Measurements from ENCODE around the gene WDR20. TPM values are rescaled to one million over a fixed set of nuclear protein-coding genes. Genes with fewer than 3 reads are reported as not detected.

WDR20 gene
- total RNA-seq, 4 donors from 2014 or later: 27.6 to 36.7 (median 33.6) TPM

DNA sequence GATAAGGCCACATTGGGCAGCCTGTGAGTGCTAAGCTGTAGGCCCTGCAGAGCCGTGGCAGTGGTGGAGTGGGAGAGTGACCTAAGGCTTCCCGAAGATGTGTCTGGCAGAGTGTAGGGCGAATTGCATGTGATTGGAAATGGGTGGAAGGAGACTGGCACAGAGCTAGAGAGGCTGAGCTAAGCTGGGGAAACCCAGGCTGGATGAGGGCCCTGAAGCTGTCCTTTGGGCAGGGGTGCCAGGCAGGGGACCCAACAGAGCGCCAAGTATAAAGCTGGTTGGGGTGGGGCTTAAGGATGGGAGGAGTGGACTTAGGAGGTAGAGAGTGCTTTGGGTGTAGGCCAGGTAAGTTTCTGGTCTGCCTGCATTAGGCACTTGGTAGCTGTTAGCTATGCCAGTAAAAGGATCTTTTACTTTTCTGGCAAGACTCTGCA lies 47.9 kb downstream of the WDR20 start:
- Histone ChIP-seq H3K4me1 (peaks cover 0 to 20% (median 0%) of the 10 kb centered on the region in 4 donors), H3K9me3 (no peaks in the 10 kb centered on the region), H3K27me3 (no peaks in the 10 kb centered on the region), H3K27ac (no peak overlapping the region), H3K4me3 (no peak overlapping the region), H3K36me3 (no peaks in the 10 kb centered on the region)
- no peak for DNase-seq
- TF ChIP-seq, protein P1, sequence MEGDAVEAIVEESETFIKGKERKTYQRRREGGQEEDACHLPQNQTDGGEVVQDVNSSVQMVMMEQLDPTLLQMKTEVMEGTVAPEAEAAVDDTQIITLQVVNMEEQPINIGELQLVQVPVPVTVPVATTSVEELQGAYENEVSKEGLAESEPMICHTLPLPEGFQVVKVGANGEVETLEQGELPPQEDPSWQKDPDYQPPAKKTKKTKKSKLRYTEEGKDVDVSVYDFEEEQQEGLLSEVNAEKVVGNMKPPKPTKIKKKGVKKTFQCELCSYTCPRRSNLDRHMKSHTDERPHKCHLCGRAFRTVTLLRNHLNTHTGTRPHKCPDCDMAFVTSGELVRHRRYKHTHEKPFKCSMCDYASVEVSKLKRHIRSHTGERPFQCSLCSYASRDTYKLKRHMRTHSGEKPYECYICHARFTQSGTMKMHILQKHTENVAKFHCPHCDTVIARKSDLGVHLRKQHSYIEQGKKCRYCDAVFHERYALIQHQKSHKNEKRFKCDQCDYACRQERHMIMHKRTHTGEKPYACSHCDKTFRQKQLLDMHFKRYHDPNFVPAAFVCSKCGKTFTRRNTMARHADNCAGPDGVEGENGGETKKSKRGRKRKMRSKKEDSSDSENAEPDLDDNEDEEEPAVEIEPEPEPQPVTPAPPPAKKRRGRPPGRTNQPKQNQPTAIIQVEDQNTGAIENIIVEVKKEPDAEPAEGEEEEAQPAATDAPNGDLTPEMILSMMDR (IDR thresholded peaks at IDR 0.05): no peak
- no peak for TF ChIP-seq POLR2A (IDR thresholded peaks at IDR 0.05)

DNA sequence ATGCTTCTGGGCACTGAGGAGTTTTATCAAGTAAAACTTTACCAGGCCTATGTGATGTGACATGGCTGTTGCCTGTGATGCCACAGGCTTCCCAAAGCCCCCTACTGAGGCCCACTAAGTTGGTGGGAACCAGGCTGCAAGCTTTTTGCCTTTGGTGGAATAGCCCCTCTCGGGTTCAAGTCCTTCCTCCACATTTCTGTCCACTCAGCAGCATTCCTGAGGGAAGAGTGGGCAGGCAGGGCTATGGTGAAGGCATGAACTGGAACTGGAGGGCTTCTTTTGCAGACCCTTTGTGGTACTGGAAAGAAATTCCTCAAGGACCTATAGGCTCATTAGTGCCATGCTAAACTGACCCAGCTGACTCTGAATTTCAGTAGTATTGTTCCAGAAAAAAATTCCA lies 48.5 kb downstream of the WDR20 start:
- H3K27me3 ChIP-seq: no peaks in the 10 kb centered on the region
- no peak overlapping the region for H3K4me3 ChIP-seq
- peaks cover 0 to 20% (median 0%) of the 10 kb centered on the region in 4 donors for H3K4me1 ChIP-seq
- no peak for TF ChIP-seq POLR2A (IDR thresholded peaks at IDR 0.05)
- TF ChIP-seq, protein P1 (IDR thresholded peaks at IDR 0.05): no peak
- no peak overlapping the region for H3K27ac ChIP-seq
- no peaks in the 10 kb centered on the region for H3K36me3 ChIP-seq
- DNase-seq: no peak
- H3K9me3 ChIP-seq: no peaks in the 10 kb centered on the region

DNA sequence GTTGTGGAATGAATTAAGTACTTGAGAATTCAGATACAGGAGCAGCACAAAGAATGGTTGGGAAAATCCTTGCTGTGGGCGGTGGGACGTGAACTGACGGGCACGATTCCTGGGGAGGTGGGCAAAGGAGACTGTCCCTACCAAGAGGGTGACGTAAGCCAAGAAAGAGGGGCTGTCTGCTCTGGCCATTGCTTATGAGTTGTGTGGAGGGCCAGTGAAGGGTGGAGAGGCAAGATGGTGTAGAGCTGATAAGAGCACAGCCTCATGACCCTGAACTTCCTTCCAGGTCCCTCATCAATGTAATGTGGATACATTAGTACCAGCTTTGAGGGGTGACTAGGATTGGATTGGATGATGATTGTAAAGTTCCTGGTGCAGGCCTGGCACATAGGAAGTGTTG lies 50.2 kb downstream of the WDR20 start:
- no peak for DNase-seq
- Histone ChIP-seq H3K27me3 (no peaks in the 10 kb centered on the region), H3K4me1 (peaks cover 0 to 20% (median 0%) of the 10 kb centered on the region in 4 donors)

DNA sequence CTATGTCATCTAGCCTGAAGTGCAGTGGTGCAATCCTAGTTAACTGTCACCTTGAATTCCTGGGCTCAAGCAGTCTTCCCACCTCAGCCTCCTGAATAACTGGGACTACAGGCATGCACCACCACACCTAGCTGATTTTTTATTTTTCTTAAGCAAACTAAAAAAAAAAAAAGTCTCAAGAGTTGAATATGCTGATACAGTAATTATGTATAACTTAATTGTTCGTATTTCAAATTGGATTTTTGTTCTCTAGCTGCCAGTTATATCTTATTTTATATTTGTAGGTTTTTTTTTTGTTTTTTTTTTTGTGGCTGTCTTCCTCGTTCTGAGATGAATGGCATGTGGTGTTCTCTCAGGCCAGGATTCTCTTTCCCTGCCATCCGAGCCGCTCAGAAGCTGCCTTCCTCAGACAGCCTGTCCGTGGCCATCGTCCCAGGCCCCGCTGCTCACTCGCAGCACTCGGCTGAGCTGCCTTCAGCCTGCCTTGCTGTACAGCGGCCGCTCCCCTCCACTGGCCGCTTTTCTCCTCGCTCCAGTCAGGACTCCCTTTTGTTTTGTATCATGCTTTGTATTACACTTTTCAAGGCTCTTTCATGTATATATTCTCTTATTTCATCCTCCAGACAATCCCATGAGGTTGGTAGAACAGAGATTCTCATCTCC lies 53.3 kb downstream of the WDR20 start:
- Histone ChIP-seq H3K27me3 (no peaks in the 10 kb centered on the region), H3K27ac (no peak overlapping the region), H3K4me1 (peaks cover 0 to 8% (median 0%) of the 10 kb centered on the region in 4 donors), H3K36me3 (peaks cover 0 to 15% (median 0%) of the 10 kb centered on the region in 3 donors), H3K9me3 (no peaks in the 10 kb centered on the region), H3K4me3 (no peak overlapping the region)
- DNase-seq: no peak
- TF ChIP-seq, protein P1 (IDR thresholded peaks at IDR 0.05): no peak
- no peak for TF ChIP-seq POLR2A (IDR thresholded peaks at IDR 0.05)

More for the DNA sequence above, 50.2 kb downstream of the WDR20 start:
- Histone ChIP-seq H3K9me3 (no peaks in the 10 kb centered on the region), H3K4me3 (no peak overlapping the region), H3K27ac (no peak overlapping the region), H3K36me3 (no peaks in the 10 kb centered on the region)
- no peak for TF ChIP-seq POLR2A (IDR thresholded peaks at IDR 0.05)
- TF ChIP-seq, protein P1 (IDR thresholded peaks at IDR 0.05): no peak

DNA sequence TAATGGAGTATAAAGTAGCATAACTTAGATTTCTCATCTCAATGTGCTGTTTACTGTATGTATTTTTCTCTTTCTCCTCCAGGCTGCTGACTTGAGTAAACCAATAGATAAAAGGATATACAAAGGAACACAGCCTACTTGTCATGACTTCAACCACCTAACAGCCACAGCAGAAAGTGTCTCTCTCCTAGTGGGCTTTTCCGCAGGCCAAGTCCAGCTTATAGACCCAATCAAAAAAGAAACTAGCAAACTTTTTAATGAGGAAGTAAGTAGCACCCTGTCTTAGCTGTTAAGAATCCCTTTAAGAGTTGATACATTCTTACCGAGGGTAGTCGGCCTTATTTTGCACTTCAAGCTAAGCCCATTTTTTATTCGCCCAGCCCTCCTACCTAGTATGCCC lies 55.2 kb downstream of the WDR20 start:
- Histone ChIP-seq H3K36me3 (peaks cover 0 to 34% (median 0%) of the 10 kb centered on the region in 3 donors), H3K27me3 (no peaks in the 10 kb centered on the region), H3K27ac (no peak overlapping the region), H3K4me3 (no peak overlapping the region), H3K9me3 (no peaks in the 10 kb centered on the region), H3K4me1 (peaks cover 0 to 8% (median 0%) of the 10 kb centered on the region in 4 donors)
- no peak for DNase-seq
- no peak for TF ChIP-seq POLR2A (IDR thresholded peaks at IDR 0.05)
- TF ChIP-seq, protein P1 (IDR thresholded peaks at IDR 0.05): no peak

Data from Peyer's patch (tissue), 4 donors.